H9 (cell line): ENCODE measurements around the gene ACAD9. TPM values are rescaled to one million over a fixed set of nuclear protein-coding genes. Genes with fewer than 3 reads are reported as not detected.

Source experiments
- DNase-seq: peaks from one replicate; pipeline ENCODE4 v3.0.0-alpha.2; 2017
- H2AFZ ChIP-seq: one replicate; pipeline ENCODE4 v1.6.1; 2013; ENCODE audit warnings: mild to moderate bottlenecking, low read length, control low read depth, moderate library complexity
- H2AK5ac ChIP-seq: 2 replicates; pipeline ENCODE4 v1.6.1; 2013; ENCODE audit warnings: low read length, control low read depth, mixed read lengths; ENCODE audit not compliant: insufficient read length
- H2BK120ac ChIP-seq: one replicate; pipeline ENCODE4 v1.6.1; 2013; ENCODE audit warnings: low read depth, mild to moderate bottlenecking, low read length, control low read depth, inconsistent platforms; ENCODE audit not compliant: poor library complexity, severe bottlenecking
- H2BK12ac ChIP-seq: 2 replicates; pipeline ENCODE4 v1.6.1; 2013; ENCODE audit warnings: low read length, control low read depth, mixed read lengths, low read depth; ENCODE audit not compliant: insufficient read length
- H2BK15ac ChIP-seq: 2 replicates; pipeline ENCODE4 v1.6.1; 2013; ENCODE audit warnings: low read depth, low read length, control low read depth
- H2BK20ac ChIP-seq: one replicate; pipeline ENCODE4 v1.6.1; 2013; ENCODE audit warnings: low read depth, mild to moderate bottlenecking, low read length, control low read depth, inconsistent platforms; ENCODE audit not compliant: poor library complexity, severe bottlenecking
- H2BK5ac ChIP-seq: 2 replicates; pipeline ENCODE4 v1.6.1; 2013; ENCODE audit warnings: low read length, control low read depth, mixed read lengths; ENCODE audit not compliant: insufficient read length
- H3K14ac ChIP-seq: 2 replicates; pipeline ENCODE4 v1.6.1; 2013; ENCODE audit warnings: low read length, control low read depth; ENCODE audit not compliant: insufficient read depth
- H3K18ac ChIP-seq: 2 replicates; pipeline ENCODE4 v1.6.1; 2013; ENCODE audit warnings: low read depth, mild to moderate bottlenecking, mixed read lengths, low read length, control low read depth; ENCODE audit not compliant: insufficient read length
- H3K23ac ChIP-seq: 2 replicates; pipeline ENCODE4 v1.6.1; 2013; ENCODE audit warnings: low read length, control low read depth, mixed read lengths, low read depth; ENCODE audit not compliant: insufficient read length
- H3K23me2 ChIP-seq: 2 replicates; pipeline ENCODE4 v1.6.1; 2013; ENCODE audit warnings: low read depth, mild to moderate bottlenecking, mixed read lengths, low read length, control low read depth; ENCODE audit not compliant: insufficient read length, poor library complexity, severe bottlenecking
- H3K27ac ChIP-seq: 2 replicates; pipeline ENCODE4 v1.5.1; 2013; ENCODE audit warnings: low read length, control low read depth, mixed read lengths, low read depth; ENCODE audit not compliant: insufficient read length
- H3K27me3 ChIP-seq: 2 replicates; pipeline ENCODE4 v1.6.1; 2013; ENCODE audit warnings: low read length, control low read depth, inconsistent platforms; ENCODE audit not compliant: insufficient read depth
- H3K4ac ChIP-seq: 2 replicates; pipeline ENCODE4 v1.6.1; 2013; ENCODE audit warnings: low read depth, mild to moderate bottlenecking, control low read depth, inconsistent platforms, low read length, moderate library complexity
- H3K4me1 ChIP-seq: 2 replicates; pipeline ENCODE4 v1.6.1; 2013; ENCODE audit warnings: low read length, control low read depth, inconsistent platforms; ENCODE audit not compliant: insufficient read depth
- H3K4me2 ChIP-seq: 2 replicates; pipeline ENCODE4 v1.6.1; 2013; ENCODE audit warnings: low read length, control low read depth, mixed read lengths; ENCODE audit not compliant: insufficient read length, insufficient read depth
- H3K56ac ChIP-seq: 2 replicates; pipeline ENCODE4 v1.6.1; 2013; ENCODE audit warnings: low read depth, mild to moderate bottlenecking, mixed read lengths, low read length, control low read depth; ENCODE audit not compliant: insufficient read length
- H3K79me1 ChIP-seq: 2 replicates; pipeline ENCODE4 v1.6.1; 2013; ENCODE audit warnings: low read depth, mild to moderate bottlenecking, moderate library complexity, low read length, control low read depth, inconsistent platforms; ENCODE audit not compliant: insufficient read depth, poor library complexity, severe bottlenecking
- H3K79me2 ChIP-seq: 2 replicates; pipeline ENCODE4 v1.6.1; 2013; ENCODE audit warnings: low read length, control low read depth, inconsistent platforms; ENCODE audit not compliant: insufficient read depth
- H3K9ac ChIP-seq: 2 replicates; pipeline ENCODE4 v1.6.1; 2013; ENCODE audit warnings: low read length, control low read depth, mixed read lengths; ENCODE audit not compliant: insufficient read length; ENCODE audit errors: extremely low read depth
- H3K9me3 ChIP-seq: one replicate; pipeline ENCODE4 v1.6.1; 2013; ENCODE audit warnings: low read depth, low read length, inconsistent platforms; ENCODE audit not compliant: control insufficient read depth
- H3T11ph ChIP-seq: one replicate; pipeline ENCODE4 v1.6.1; 2013; ENCODE audit warnings: mild to moderate bottlenecking, low read length, control low read depth, inconsistent platforms
- H4K20me1 ChIP-seq: one replicate; pipeline ENCODE4 v1.6.1; 2013; ENCODE audit not compliant: control insufficient read depth, insufficient read length, insufficient read depth
- H4K5ac ChIP-seq: 2 replicates; pipeline ENCODE4 v1.6.1; 2013; ENCODE audit warnings: low read depth, mild to moderate bottlenecking, mixed read lengths, low read length, control low read depth; ENCODE audit not compliant: insufficient read length
- H4K8ac ChIP-seq: replicated peaks from 2 replicates; pipeline ENCODE4 v1.6.1; 2013; ENCODE audit warnings: low read length, control low read depth, mixed read lengths, low read depth; ENCODE audit not compliant: insufficient read length
- H4K91ac ChIP-seq: 2 replicates; pipeline ENCODE4 v1.6.1; 2013; ENCODE audit warnings: low read depth, mild to moderate bottlenecking, moderate library complexity, mixed read lengths, low read length, control low read depth; ENCODE audit not compliant: insufficient read length
- H3K27ac Mint-ChIP-seq, 3 experiments: 2 replicates in 2 of 3; 3 replicates in 1 of 3; pipeline ENCODE4 v1.8.0; 2020 to 2021; ENCODE audit warnings: mixed read lengths in 3 of 3, mild to moderate bottlenecking in 1 of 3, moderate library complexity in 1 of 3
- H3K27me3 Mint-ChIP-seq: 2 replicates; pipeline ENCODE4 v1.8.0; 2021; ENCODE audit warnings: low read depth, mild to moderate bottlenecking, moderate library complexity, mixed read lengths
- H3K36me3 Mint-ChIP-seq, 3 experiments: 2 replicates in 2 of 3; 3 replicates in 1 of 3; pipeline ENCODE4 v1.8.0; 2020 to 2021; ENCODE audit warnings: low read depth in 3 of 3, mixed read lengths in 3 of 3; ENCODE audit not compliant: insufficient read depth in 1 of 3
- H3K4me1 Mint-ChIP-seq, 2 experiments: 2 replicates each; pipeline ENCODE4 v1.8.0; 2020; ENCODE audit warnings: mixed read lengths in 2 of 2
- H3K4me3 Mint-ChIP-seq, 2 experiments: 2 replicates in 1 of 2; 3 replicates in 1 of 2; pipeline ENCODE4 v1.8.0; 2020 to 2021; ENCODE audit warnings: mild to moderate bottlenecking in 2 of 2, mixed read lengths in 2 of 2, moderate library complexity in 1 of 2
- H3K9me3 Mint-ChIP-seq, 2 experiments: 2 replicates in 1 of 2; 3 replicates in 1 of 2; pipeline ENCODE4 v1.8.0; 2020; ENCODE audit warnings: mild to moderate bottlenecking in 2 of 2, mixed read lengths in 2 of 2, moderate library complexity in 1 of 2
- CTCF ChIP-seq: fragments of 200-600 bp; sonication (generic); conservative IDR thresholded peaks from 3 replicates; pipeline ENCODE4 v1.8.0; 2021; ENCODE audit warnings: antibody characterized with exemption, mild to moderate bottlenecking
- WGBS: extraction: QIAGEN DNeasy Blood & Tissue Kit; methylation state at CpG from one replicate; pipeline ENCODE4 v1.1.7; 2013; ENCODE audit warnings: missing lambda C conversion rate, low lambda C conversion rate, mixed read lengths; ENCODE audit not compliant: insufficient read length; ENCODE audit errors: extremely low coverage; 5-methylcytosine and 5-hydroxymethylcytosine counted together
- total RNA-seq: library from RNA; stranded (reverse); gene quantifications from 2 replicates; pipeline ENCODE4 v1.2.1, GENCODE V29; 2021

Gene ACAD9
- total RNA-seq, 1 experiment from 2014 or later, result 43.1 TPM

DNA sequence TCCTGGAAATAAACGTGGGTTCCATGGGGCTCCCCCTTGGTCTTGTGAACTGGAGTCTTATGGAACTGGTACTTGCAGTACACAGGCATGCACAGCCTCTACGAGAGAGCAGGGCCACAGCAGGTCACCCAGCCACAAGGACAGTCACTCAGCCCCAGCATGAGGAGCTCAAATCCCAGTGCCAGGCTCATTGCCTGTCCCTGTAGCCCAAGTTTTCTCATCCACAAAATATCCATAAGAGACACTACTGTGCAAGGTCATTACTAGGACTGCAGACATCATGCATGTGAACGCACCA lies 66.4 kb downstream of the ACAD9 start:
- Histone ChIP-seq H2AK5ac (no peak overlapping the region), H3K9me3 (no peaks in the 10 kb centered on the region), H2BK15ac (no peak overlapping the region), H4K91ac (no peak overlapping the region), H3K23me2 (no peaks in the 10 kb centered on the region), H2BK120ac (no peak overlapping the region), H3K27ac (no peak overlapping the region), H2BK20ac (no peak overlapping the region), H3K4me1 (no peaks in the 10 kb centered on the region), H2BK12ac (no peak overlapping the region), H3K79me1 (no peaks in the 10 kb centered on the region), H2BK5ac (no peak overlapping the region), H3K18ac (no peak overlapping the region), H3K4ac (no peak overlapping the region), H3K14ac (no peak overlapping the region), H3K56ac (no peak overlapping the region), H3K79me2 (no peaks in the 10 kb centered on the region), H3K27me3 (no peaks in the 10 kb centered on the region), H3K9ac (no peak overlapping the region), H3T11ph (no peak overlapping the region), H4K5ac (peak overlapping the region; percentile 56), H3K23ac (no peak overlapping the region), H4K8ac (no peak overlapping the region), H3K4me2 (no peak overlapping the region), H4K20me1 (no peaks in the 10 kb centered on the region), H2AFZ (no peak overlapping the region)
- no peaks in the 10 kb centered on the region; the same call in none of the 2 replicates for H3K27me3 Mint-ChIP-seq
- H3K36me3 Mint-ChIP-seq, result no peaks in the 10 kb centered on the region
- H3K4me3 Mint-ChIP-seq, result no peak overlapping the region
- H3K27ac Mint-ChIP-seq, result no peak overlapping the region
- no peaks in the 10 kb centered on the region for H3K4me1 Mint-ChIP-seq
- no peak for DNase-seq
- H3K9me3 Mint-ChIP-seq, result no peaks in the 10 kb centered on the region
- WGBS, result no CpG with 5 or more reads among the region's 3 CpGs
- TF ChIP-seq CTCF, result no peak
